Hepatocyte (in vitro differentiated cells): ENCODE measurements around the gene NCMAP. TPM values are rescaled to one million over a fixed set of nuclear protein-coding genes. Genes with fewer than 3 reads are reported as not detected.
"Not testable (repeated sequence)": the region's sequence is repeated elsewhere in the genome, so short reads cannot be mapped to it uniquely, and the experiment has no call there.

Source experiments
- DNase-seq: peaks from one replicate; pipeline ENCODE4 v3.0.0-alpha.2; 2016; ENCODE audit warnings: low spot score
- H2AFZ ChIP-seq: fragments of 200-600 bp; sonication (generic); 2 replicates; pipeline ENCODE4 v1.6.0; 2016; ENCODE audit warnings: antibody characterized with exemption, mild to moderate bottlenecking
- H3K27ac ChIP-seq: fragments of 200-600 bp; sonication (generic); 2 replicates; pipeline ENCODE4 v1.5.1; 2016; ENCODE audit warnings: mild to moderate bottlenecking
- H3K27me3 ChIP-seq: fragments of 200-600 bp; sonication (generic); 2 replicates; pipeline ENCODE4 v1.6.1; 2016
- H3K36me3 ChIP-seq: fragments of 200-600 bp; sonication (generic); replicated peaks from 2 replicates; pipeline ENCODE4 v1.5.1; 2016; ENCODE audit warnings: low read depth; ENCODE audit not compliant: insufficient read depth
- H3K4me1 ChIP-seq: fragments of 200-600 bp; sonication (generic); 2 replicates; pipeline ENCODE4 v1.5.1; 2016; ENCODE audit warnings: mild to moderate bottlenecking, moderate library complexity; ENCODE audit not compliant: insufficient read depth
- H3K4me2 ChIP-seq: fragments of 200-600 bp; sonication (generic); 2 replicates; pipeline ENCODE4 v1.6.0; 2016
- H3K4me3 ChIP-seq: fragments of 200-600 bp; sonication (generic); 2 replicates; pipeline ENCODE4 v1.5.1; 2016; ENCODE audit warnings: mild to moderate bottlenecking
- H3K79me2 ChIP-seq: fragments of 200-600 bp; sonication (generic); 2 replicates; pipeline ENCODE4 v1.6.0; 2017; ENCODE audit warnings: mild to moderate bottlenecking
- H3K9me2 ChIP-seq: fragments of 200-600 bp; sonication (generic); replicated peaks from 2 replicates; pipeline ENCODE4 v1.6.0; 2017; ENCODE audit warnings: mild to moderate bottlenecking; ENCODE audit not compliant: insufficient read depth
- H3K9me3 ChIP-seq: fragments of 200-600 bp; sonication (generic); 2 replicates; pipeline ENCODE4 v1.5.1; 2016; ENCODE audit warnings: low read depth, mild to moderate bottlenecking
- H4K20me1 ChIP-seq: fragments of 200-600 bp; sonication (generic); 2 replicates; pipeline ENCODE4 v1.6.0; 2016; ENCODE audit warnings: mild to moderate bottlenecking; ENCODE audit not compliant: insufficient read depth, poor library complexity, severe bottlenecking
- CTCF ChIP-seq: fragments of 200-600 bp; sonication (generic); IDR thresholded peaks from 2 replicates; pipeline ENCODE4 v1.5.1; 2016; ENCODE audit warnings: antibody characterized with exemption, mild to moderate bottlenecking; ENCODE audit not compliant: poor library complexity
- EZH2 ChIP-seq: fragments of 200-600 bp; sonication (generic); IDR thresholded peaks from 2 replicates; pipeline ENCODE4 v1.6.1; 2016; ENCODE audit warnings: antibody characterized with exemption, mild to moderate bottlenecking, borderline replicate concordance
- EZH2phosphoT487 ChIP-seq: fragments of 200-600 bp; sonication (generic); IDR thresholded peaks from one replicate; pipeline ENCODE4 v1.6.1; 2018; ENCODE audit warnings: antibody characterized with exemption, mild to moderate bottlenecking, low read depth, moderate library complexity; ENCODE audit not compliant: unreplicated experiment, severe bottlenecking
- WGBS: methylation state at CpG from one replicate; pipeline ENCODE4 v1.1.6; 2016; ENCODE audit warnings: low lambda C conversion rate; ENCODE audit errors: missing lambda C conversion rate; 5-methylcytosine and 5-hydroxymethylcytosine counted together
- polyA plus RNA-seq: library from polyadenylated mRNA; unstranded; fragments of >200 nt; fragmentation: Nextera tagmentation; extraction: Ambion mirVana; gene quantifications from 2 replicates; pipeline ENCODE4 v1.2.1, GENCODE V29; 2016
- total RNA-seq: library from RNA; depleted of rRNA; stranded (reverse); fragments of >200 nt; gene quantifications from 2 replicates; pipeline ENCODE4 v1.2.3, GENCODE V29; 2014

NCMAP gene
- total and polyA plus RNA-seq, 2 experiments from 2014 or later = 3.5 to 6.3 TPM

GRCh38 chr1:24508911-24509310 is 47.0 kb upstream of the NCMAP start:
- H3K4me1 ChIP-seq = no peaks in the 10 kb centered on the region
- H3K36me3 ChIP-seq = no peaks in the 10 kb centered on the region
- H3K4me3 ChIP-seq = no peak overlapping the region
- 98% methylated on average over 5 of the region's 5 CpGs for WGBS
- H3K27ac ChIP-seq = no peak overlapping the region
- no peak for TF ChIP-seq CTCF
- peaks cover 30% of the 10 kb centered on the region for H3K79me2 ChIP-seq
- no peaks in the 10 kb centered on the region for H3K9me2 ChIP-seq
- no peaks in the 10 kb centered on the region for H3K9me3 ChIP-seq
- no peak for DNase-seq
- H2AFZ ChIP-seq = no peak overlapping the region
- H3K27me3 ChIP-seq = no peaks in the 10 kb centered on the region
- H4K20me1 ChIP-seq = no peaks in the 10 kb centered on the region
- no peak overlapping the region for H3K4me2 ChIP-seq

GRCh38 chr1:24513706-24514105 is 42.2 kb upstream of the NCMAP start:
- Histone ChIP-seq H2AFZ (no peak overlapping the region), H3K4me1 (no peaks in the 10 kb centered on the region), H3K9me2 (no peaks in the 10 kb centered on the region), H3K9me3 (no peaks in the 10 kb centered on the region), H3K27ac (no peak overlapping the region), H3K4me2 (no peak overlapping the region), H4K20me1 (no peaks in the 10 kb centered on the region), H3K27me3 (no peaks in the 10 kb centered on the region), H3K36me3 (no peaks in the 10 kb centered on the region), H3K4me3 (no peak overlapping the region), H3K79me2 (peaks cover 3% of the 10 kb centered on the region)
- TF ChIP-seq EZH2 = no peak
- no peak for TF ChIP-seq CTCF
- no peak for TF ChIP-seq EZH2phosphoT487
- whole genome bisulfite sequencing = 71% methylated on average over 2 of the region's 2 CpGs
- no peak for DNase-seq

- DNase-seq = no peak
- H3K4me1 ChIP-seq = no peaks in the 10 kb centered on the region
- H3K27me3 ChIP-seq = no peaks in the 10 kb centered on the region
- no peak overlapping the region for H3K4me3 ChIP-seq
- 94% methylated on average over 5 of the region's 5 CpGs for WGBS
- no peak overlapping the region for H3K4me2 ChIP-seq
- no peaks in the 10 kb centered on the region for H4K20me1 ChIP-seq
- H3K9me2 ChIP-seq = no peaks in the 10 kb centered on the region
- H3K9me3 ChIP-seq = no peaks in the 10 kb centered on the region
- TF ChIP-seq EZH2 (no peak), EZH2phosphoT487 (no peak), CTCF (no peak)
- no peaks in the 10 kb centered on the region for H3K36me3 ChIP-seq
- H3K27ac ChIP-seq = no peak overlapping the region
- no peak overlapping the region for H2AFZ ChIP-seq
- H3K79me2 ChIP-seq = no peaks in the 10 kb centered on the region
Observed at GRCh38 chr1:24514946-24515345, 40.9 kb upstream of the NCMAP start.

- H3K36me3 ChIP-seq, H3K4me2 ChIP-seq, H3K79me2 ChIP-seq, H3K27me3 ChIP-seq, DNase-seq, H3K9me3 ChIP-seq, H3K4me1 ChIP-seq, H4K20me1 ChIP-seq, H2AFZ ChIP-seq, H3K27ac ChIP-seq, H3K9me2 ChIP-seq, H3K4me3 ChIP-seq: not testable (repeated sequence)
- WGBS = 90% methylated on average over 14 of the region's 14 CpGs
Observed at GRCh38 chr1:24515671-24516209, 40.1 kb upstream of the NCMAP start.
